ENCODE results near the gene PRIMPOL.
A peak's percentile ranks its signal among the peaks of the same experiment; 100 is the strongest.
"Not testable (repeated sequence)": the region's sequence is repeated elsewhere in the genome, so short reads cannot be mapped to it uniquely, and the experiment has no call there.

Gene PRIMPOL

DNA sequence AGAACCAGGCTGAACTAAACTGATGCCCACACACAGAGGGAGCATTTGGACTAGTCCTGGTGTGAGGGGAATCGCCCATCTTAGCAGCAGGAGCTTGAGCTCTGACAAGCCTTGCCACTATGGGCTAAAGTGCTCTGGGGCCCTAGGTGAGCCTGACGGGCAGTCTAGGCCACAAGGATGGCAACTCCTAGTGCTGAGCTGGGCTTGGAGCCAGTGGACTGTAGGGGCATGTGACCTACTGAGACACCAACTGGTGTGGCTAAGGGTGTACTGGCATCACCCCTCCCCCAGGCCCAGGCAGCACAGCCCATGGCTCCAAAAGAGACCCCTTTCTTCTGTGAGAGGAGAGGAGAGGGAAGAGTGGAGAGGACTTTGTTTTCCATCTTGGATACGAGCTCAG, 69.9 kb downstream of the PRIMPOL start:
- DNase-seq, result no peak

DNA sequence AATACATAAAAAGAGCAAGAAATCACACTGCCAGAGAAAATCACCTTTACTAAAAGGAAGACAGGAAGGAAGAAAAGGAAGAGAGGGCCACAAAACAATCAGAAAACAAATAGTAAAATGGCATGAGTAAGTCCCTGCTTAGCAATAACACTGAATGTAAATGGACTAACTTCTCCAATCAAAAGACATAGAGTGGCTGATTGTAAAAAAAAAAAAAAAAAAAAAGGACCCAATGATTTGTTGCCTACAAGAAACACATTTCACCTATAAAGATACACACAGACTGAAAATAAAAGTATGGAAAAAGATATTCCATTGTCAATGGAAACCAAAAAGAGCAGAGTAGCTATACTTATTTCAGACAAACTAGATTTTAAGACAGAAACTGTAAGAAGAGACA, 71.7 kb downstream of the PRIMPOL start:
- DNase-seq, result no peak

DNA sequence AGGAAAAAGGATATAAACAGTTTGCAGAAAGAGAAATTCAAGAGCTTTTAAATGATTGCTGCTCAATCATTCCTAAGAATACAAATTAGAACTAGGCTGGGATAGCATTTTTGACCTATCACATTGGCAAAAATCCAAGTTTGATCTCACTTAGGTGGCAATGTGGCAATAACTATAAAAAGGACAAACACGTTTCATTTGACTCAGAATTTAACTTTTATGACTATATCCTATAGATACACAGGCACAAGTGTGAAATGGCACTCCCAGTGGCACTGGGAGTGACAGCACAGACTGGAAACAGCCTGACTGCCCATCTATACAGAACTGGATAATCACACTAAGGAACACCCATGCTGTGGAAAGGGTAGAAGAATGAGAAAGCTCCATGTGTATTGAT, 73.3 kb downstream of the PRIMPOL start:
- no peak for DNase-seq

DNA sequence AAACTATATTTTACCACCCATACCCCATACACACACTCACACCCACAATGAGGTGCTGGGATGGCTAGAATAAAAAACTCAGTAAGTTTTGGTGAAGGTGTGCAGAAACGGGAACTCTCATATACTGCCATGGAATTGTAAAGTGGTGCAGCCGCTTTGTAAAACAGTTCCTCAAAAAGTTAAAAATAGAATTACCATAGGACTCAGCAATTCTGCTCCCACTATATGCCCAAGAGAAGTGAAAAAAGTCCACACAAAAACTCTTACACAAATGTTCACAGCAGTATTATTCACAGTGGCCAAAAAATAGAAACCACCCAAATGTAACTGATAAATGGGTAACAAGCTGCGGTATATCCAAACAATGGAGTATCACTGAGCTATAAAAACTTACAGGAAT, 77.9 kb downstream of the PRIMPOL start:
- DNase-seq, result no peak

DNA sequence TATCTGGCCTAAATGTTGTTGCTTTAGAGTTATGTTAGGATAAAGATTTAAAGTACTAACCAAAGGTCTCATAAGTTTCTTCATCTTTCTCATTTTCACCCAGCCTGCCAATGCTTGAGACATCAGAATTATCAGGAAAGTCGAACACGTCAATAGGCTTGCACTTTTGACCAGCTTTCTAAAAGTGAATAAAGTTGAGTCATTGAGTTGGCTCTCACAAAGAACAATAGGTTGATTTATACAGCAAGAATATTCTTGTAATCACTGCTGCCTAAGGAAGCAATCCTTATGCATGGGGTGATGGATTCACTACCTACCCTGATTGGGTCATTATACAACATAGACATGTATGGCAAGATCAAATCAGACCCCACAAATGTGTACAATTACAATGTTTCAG, 79.3 kb downstream of the PRIMPOL start:
- DNase-seq, result no peak

DNA sequence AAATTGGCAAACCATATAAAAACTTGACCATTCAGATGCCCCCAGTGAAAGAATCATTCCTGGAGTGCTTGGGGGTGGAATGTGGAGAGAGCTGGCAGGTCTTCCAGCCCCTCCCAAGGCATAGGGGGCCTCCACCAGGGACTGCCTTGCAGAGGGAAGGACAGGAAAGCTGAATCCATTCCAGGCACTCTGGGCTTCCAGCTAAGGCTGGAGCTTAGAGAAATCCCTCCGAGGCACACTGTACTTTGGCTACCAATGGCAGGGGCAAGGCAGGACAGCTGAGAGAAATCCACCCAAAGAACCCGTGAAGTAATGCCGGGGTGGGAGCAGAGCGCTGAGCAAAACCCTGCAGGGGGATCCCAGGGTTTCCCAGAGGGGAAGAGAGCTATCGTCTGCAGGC, 80.4 kb downstream of the PRIMPOL start:
- DNase-seq, result no peak

DNA sequence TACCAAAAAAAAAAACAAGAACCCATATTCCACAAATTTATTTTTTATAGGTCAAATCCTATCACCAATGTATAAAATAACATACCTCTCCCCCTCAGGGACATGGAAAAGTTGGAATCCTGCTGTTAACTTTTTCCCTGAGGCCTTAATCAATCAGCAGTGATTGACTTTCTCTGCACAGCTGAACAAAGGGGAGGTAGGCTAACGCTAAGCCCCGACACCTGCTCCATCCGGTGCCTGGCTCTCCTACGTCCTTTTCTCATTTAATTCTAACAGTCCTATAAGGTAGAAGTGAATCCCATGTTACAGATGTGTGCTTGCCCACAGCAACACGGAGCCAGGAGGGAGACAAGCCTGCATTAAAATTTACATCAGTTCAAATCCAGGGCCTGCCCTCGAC, 81.5 kb downstream of the PRIMPOL start:
- DNase-seq, result no peak

DNA sequence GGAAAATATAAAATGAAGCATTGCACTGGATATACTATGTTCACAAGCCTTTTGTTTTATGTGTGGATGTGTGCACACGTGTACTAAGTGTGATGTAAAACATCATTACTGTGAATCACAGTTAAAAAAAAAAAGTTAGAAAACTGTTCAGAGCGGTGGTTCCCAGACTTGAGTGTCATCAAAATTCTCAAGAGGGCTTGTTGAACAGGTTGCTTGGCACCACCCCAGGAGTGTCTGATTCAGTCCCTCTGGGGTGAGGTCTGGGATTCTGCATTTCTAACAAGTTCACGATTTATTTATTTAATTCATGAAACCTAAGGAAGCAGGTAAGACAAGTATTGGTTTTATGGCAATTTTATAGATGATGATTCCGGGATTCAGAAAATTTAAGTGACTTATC, 82.6 kb downstream of the PRIMPOL start:
- DNase-seq, result no peak

DNA sequence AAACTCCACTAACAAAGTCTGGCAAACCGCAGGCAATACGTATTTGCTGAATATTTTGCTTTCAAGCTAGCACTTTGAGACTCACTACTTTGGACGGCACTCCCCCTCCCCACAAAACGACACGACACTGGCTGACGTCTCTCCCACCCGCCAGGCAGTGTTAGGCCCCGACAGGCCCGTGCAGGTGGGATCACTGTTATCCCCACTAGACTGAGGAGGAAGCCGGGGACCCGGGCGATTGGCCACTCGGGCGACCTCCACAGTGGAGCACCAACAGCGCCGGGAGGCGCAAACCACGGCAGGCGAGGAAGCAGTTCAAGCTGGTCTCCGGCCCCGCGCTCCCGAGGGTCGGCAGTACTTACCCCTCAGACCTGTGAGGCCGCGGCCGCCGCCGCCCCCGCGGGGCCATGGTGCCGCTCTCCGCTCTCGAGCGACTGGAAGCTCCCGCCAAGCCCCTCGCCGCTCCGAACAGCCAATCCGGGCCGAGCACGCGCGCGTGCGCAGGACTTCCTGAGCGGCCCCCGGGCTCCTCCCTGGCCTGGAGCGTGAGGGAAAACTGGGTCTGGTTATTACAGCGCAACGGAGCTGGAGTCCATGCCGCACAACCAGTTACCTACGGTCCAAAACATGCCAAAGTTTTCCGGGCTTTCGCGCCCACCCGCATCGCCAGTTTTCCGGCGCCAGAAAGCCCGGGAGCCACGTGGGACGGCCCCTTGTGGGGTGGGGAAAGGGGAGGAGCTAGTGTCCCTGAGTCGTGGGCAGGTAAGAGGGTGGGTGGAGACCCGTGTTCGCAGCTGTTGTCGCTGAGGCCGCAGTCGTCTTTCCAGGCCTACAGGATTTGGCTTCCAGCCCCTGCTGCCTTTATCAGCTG, 84.4 kb downstream of the PRIMPOL start, which contains the start of gene CENPU:
CENPU (minus strand) TSS at position 443 of the 871 bp plus-strand sequence; CDS start at position 409, 34 bp downstream.
- DNase-seq, result peak; percentile 89 to 94 (median 92)

DNA sequence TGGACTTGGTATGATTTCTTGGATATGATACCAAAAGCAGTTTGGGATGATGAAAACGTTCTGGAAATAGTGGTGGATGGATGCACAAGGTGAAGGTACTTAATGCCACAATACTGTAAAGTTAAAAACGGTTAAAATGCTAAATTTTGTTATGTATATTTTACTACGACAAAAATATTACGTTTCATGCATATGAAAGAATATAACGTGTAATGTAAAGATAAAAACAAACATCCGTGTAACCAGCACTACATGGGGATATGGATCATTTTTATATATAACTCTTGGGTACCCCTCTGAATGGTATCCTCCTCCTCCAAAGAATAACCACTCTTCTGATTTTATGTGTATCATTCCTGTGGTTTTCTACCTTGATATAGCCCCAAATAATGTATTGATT, 85.2 kb downstream of the PRIMPOL start:
- DNase-seq, result no peak

DNA sequence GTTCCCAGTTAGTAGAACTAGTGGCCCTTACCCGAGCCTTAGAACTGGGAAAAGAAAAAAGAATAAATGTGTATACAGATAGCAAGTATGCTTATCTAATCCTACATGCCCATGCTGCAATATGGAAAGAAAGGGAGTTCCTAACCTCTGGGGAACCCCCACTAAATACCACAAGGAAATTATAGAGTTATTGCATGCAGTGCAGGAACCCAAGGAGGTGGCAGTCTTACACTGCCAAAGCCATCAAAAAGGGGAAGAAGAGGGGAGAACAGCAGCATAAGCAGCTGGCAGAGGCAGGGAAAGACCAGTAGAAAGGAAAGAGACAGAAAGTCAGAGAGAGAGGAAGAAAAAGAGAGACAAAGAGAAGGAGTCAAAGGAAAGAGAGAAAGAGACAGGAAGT, 90.0 kb downstream of the PRIMPOL start:
- DNase-seq, result not testable (repeated sequence)

DNA sequence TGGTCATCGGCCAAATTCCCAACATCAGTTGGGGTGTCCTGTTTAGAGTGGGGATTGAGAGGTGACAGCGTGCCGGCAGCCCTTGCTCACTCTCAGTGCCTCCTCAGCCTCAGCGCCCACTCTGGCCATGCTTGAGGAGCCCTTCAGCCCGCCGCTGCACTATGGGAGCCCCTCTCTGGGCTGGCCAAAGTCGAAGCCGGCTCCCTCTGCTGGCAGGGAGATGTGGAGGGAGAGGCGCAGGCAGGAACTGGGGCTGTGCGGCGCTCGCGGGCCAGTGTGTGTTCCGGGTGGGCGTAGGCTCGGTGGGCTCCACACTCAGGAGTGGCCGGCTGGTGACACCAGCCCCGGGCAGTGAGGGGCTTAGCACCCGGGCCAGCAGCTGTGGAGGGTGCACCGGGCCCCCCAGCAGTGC, 91.4 kb downstream of the PRIMPOL start:
- DNase-seq, result no peak

DNA sequence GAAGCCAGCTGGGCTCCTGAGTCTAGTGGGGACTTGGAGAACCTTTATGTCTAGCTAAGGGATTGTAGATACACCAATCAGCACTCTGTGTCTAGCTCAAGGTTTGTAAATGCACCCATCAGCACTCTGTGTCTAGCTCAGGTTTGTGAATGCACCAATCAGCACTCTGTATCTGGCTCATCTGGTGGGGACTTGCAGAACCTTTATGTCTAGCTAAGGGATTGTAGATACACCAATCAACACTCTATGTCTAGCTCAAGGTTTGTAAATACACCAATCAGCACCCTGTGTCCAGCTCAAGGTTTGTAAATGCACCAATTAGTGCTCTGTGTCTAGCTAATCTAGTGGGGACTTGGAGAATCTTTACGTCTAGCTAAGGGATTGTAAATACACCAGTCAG, 92.1 kb downstream of the PRIMPOL start:
- not testable (repeated sequence) for DNase-seq

DNA sequence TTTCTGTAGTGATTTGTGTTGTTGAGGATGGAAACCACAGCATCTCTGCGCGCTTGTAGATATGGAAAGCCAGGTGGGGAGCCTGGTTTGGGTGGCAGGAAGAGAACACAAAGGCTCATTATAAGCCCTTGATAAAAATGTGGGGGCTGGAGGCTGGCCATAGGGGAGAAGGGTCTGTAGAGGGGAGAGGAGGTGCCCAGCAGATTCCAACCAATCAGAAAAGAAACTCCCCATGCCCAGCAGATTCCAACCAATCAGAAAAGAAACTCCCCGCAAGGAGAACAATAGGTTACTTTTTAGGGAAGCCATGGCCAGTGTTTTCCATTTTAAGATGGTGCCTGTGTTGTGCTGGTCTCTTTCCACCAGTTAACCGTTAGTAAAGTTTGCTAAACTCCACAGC, 94.1 kb downstream of the PRIMPOL start:
- no peak for DNase-seq

DNA sequence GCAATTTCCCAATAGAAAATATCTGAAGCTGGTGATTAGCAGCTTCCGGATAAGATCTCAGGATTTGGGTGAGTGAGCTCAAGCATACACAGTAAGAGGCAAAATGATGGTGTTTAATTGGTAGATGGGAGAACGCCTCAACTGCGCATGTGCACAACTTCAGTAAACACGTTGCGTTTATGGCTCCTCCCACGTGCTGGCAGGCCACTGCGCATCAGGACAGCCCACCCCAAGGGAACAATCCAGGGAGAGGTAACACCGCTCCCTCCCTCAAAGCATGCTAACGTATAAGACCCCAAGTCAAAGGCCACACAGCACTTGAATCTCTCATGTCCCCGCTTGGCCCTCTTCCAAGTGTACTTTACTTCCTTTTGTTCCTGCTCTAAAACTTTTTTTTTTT, 94.7 kb downstream of the PRIMPOL start:
- no peak for DNase-seq
